SKM-1 treated with dmso at 0.1 percent for 144 hours (cell line): ENCODE measurements around the gene RAB11FIP4.

Experiments used
- DNase-seq: peaks from one replicate; lab custom pipeline; 2025; ENCODE audit not compliant: unreplicated experiment; lab: John Stamatoyannopoulos, UW

Gene RAB11FIP4

GRCh38 chr17:31495022-31495885, 103.8 kb downstream of the RAB11FIP4 start:
- no peak for DNase-seq

- no peak for DNase-seq
Observed at GRCh38 chr17:31496097-31496496, 104.6 kb downstream of the RAB11FIP4 start.

- DNase-seq = no peak
Observed at GRCh38 chr17:31496601-31497000, 105.1 kb downstream of the RAB11FIP4 start.

GRCh38 chr17:31497431-31497830, 106.0 kb downstream of the RAB11FIP4 start:
- no peak for DNase-seq

GRCh38 chr17:31497994-31498826, 106.7 kb downstream of the RAB11FIP4 start:
- no peak for DNase-seq

GRCh38 chr17:31499771-31500554, 108.5 kb downstream of the RAB11FIP4 start:
- DNase-seq = no peak

- DNase-seq = no peak
Observed at GRCh38 chr17:31506517-31506916, 115.0 kb downstream of the RAB11FIP4 start.

GRCh38 chr17:31508288-31509094, 117.0 kb downstream of the RAB11FIP4 start:
- DNase-seq = no peak

GRCh38 chr17:31509095-31509804, 117.8 kb downstream of the RAB11FIP4 start:
- no peak for DNase-seq

- DNase-seq = no peak
Observed at GRCh38 chr17:31509805-31510177, 118.3 kb downstream of the RAB11FIP4 start.

- DNase-seq = no peak
Observed at GRCh38 chr17:31510308-31511194, 119.1 kb downstream of the RAB11FIP4 start.

- no peak for DNase-seq
Observed at GRCh38 chr17:31511195-31511578, 119.7 kb downstream of the RAB11FIP4 start.

GRCh38 chr17:31511580-31511979, 120.1 kb downstream of the RAB11FIP4 start:
- no peak for DNase-seq

GRCh38 chr17:31512104-31512740, 120.7 kb downstream of the RAB11FIP4 start:
- DNase-seq = no peak

- DNase-seq = no peak
Observed at GRCh38 chr17:31512796-31513195, 121.3 kb downstream of the RAB11FIP4 start.

GRCh38 chr17:31513731-31514427, 122.4 kb downstream of the RAB11FIP4 start:
- DNase-seq = no peak

GRCh38 chr17:31515267-31515666, 123.8 kb downstream of the RAB11FIP4 start:
- DNase-seq = no peak

GRCh38 chr17:31517524-31517923, 126.0 kb downstream of the RAB11FIP4 start:
- no peak for DNase-seq
